OCI-LY3 (cell line): Measurements from ENCODE around the gene LMO1.
A peak's percentile ranks its signal among the peaks of the same experiment; 100 is the strongest.

Experiments
- H2AFZ ChIP-seq: fragments of 200-600, 300-600 bp; shearing (Covaris generic); 2 replicates; pipeline ENCODE4 v1.6.0; 2014; ENCODE audit warnings: antibody characterized with exemption, low read depth, low read length
- H3K27ac ChIP-seq: fragments of 200-600, 300-600 bp; sonication (generic); 2 replicates; pipeline ENCODE4 v1.5.1; 2014; ENCODE audit warnings: mild to moderate bottlenecking, low read length, moderate library complexity, mixed read lengths
- H3K27me3 ChIP-seq: fragments of 200-600, 300-600 bp; sonication (generic); 2 replicates; pipeline ENCODE4 v1.6.1; 2014; ENCODE audit warnings: low read depth, low read length, mixed read lengths
- H3K36me3 ChIP-seq: fragments of 200-600, 300-600 bp; sonication (generic); replicated peaks from 2 replicates; pipeline ENCODE3; 2014; ENCODE audit warnings: low read depth, low read length, mixed read lengths
- H3K4me1 ChIP-seq: fragments of 300-600, 200-600 bp; sonication (generic); 2 replicates; pipeline ENCODE4 v1.6.1; 2014; ENCODE audit warnings: low read length, mixed read lengths
- H3K4me2 ChIP-seq: fragments of 200-600, 300-600 bp; sonication (generic); 2 replicates; pipeline ENCODE4 v1.6.1; 2014; ENCODE audit warnings: low read length, mixed read lengths
- H3K4me3 ChIP-seq: fragments of 300-600, 200-600 bp; sonication (generic); 2 replicates; pipeline ENCODE4 v1.5.1; 2014; ENCODE audit warnings: antibody characterized with exemption, mild to moderate bottlenecking, low read length, moderate library complexity
- H3K79me2 ChIP-seq: fragments of 300-600, 200-600 bp; shearing (Covaris generic); 2 replicates; pipeline ENCODE4 v1.6.1; 2014; ENCODE audit warnings: mild to moderate bottlenecking, low read length, mixed read lengths
- H3K9ac ChIP-seq: fragments of 300-600, 200-600 bp; shearing (Covaris generic); 2 replicates; pipeline ENCODE4 v1.6.0; 2014; ENCODE audit warnings: mild to moderate bottlenecking, low read length, moderate library complexity
- H3K9me3 ChIP-seq: fragments of 200-600, 300-600 bp; shearing (Covaris generic); 2 replicates; pipeline ENCODE4 v1.6.1; 2014; ENCODE audit warnings: low read length, mixed read lengths; ENCODE audit not compliant: insufficient read depth
- H4K20me1 ChIP-seq: fragments of 200-600, 300-600 bp; sonication (generic); 2 replicates; pipeline ENCODE4 v1.6.1; 2016; ENCODE audit warnings: low read length, mixed read lengths; ENCODE audit not compliant: insufficient read depth
- EZH2phosphoT487 ChIP-seq: fragments of 200-600 bp; shearing (Covaris generic); IDR thresholded peaks from 2 replicates; pipeline ENCODE4 v1.6.1; 2018; ENCODE audit warnings: antibody characterized with exemption, mixed run types, low read depth
- TF ChIP-seq, protein P1 (sequence below): fragments of 200-600, 300-600 bp; sonication (generic); IDR thresholded peaks from 2 replicates; pipeline ENCODE4 v1.5.1; 2014; ENCODE audit warnings: antibody characterized with exemption, low read length, low read depth

LMO1 gene

DNA sequence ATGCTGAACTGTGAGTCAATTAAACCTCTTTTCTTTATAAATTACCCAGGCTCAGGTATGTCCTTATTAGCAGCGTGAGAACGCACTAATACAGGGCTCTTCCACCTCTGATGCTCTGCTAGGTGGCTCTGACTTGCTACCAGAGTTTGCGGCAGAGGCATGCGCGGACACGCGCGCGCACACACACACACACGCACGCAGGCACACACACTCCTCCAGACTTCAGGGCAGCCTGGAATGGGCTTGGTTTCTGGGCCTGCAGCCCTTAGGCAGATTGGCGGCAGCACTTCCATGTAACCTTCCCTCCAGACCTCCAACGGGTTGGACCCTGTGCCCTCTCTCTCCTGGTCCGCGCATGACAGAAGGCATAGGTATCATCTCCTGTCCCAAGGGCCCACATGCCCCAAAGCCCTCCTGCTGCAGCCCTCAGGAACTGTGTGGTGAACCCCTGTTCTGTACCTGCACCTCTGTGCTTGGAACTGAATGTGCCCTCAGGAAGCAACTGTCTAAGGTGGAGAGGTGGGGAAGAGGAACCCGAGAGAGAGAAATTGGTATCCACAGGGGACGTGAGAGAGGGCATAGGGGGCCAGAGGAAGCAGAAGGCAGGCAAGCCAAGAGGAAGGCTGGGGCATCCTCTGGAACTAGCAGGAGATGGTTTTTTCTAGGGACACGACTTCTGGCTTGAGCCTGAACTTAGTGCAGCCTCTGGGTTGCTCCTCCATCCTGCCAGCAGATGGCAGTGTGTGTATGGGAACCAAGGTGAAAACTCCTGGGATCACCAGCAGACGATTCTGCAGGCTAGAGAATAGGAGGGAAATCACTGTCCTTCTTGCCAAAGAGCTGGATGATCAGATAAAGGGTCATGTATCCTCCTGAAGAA, 71.4 kb downstream of the LMO1 start:
- no peak overlapping the region for H3K27ac ChIP-seq
- no peaks in the 10 kb centered on the region for H3K79me2 ChIP-seq
- no peak overlapping the region for H3K9ac ChIP-seq
- no peaks in the 10 kb centered on the region for H3K36me3 ChIP-seq
- peaks cover 24% of the 10 kb centered on the region for H3K4me1 ChIP-seq
- H3K4me2 ChIP-seq: no peak overlapping the region; the same call in 1 of the 2 replicates
- no peaks in the 10 kb centered on the region for H3K9me3 ChIP-seq
- H3K4me3 ChIP-seq: no peak overlapping the region
- peak overlapping the region; percentile 51; the same call in 1 of the 2 replicates for H2AFZ ChIP-seq
- TF ChIP-seq, protein P1, sequence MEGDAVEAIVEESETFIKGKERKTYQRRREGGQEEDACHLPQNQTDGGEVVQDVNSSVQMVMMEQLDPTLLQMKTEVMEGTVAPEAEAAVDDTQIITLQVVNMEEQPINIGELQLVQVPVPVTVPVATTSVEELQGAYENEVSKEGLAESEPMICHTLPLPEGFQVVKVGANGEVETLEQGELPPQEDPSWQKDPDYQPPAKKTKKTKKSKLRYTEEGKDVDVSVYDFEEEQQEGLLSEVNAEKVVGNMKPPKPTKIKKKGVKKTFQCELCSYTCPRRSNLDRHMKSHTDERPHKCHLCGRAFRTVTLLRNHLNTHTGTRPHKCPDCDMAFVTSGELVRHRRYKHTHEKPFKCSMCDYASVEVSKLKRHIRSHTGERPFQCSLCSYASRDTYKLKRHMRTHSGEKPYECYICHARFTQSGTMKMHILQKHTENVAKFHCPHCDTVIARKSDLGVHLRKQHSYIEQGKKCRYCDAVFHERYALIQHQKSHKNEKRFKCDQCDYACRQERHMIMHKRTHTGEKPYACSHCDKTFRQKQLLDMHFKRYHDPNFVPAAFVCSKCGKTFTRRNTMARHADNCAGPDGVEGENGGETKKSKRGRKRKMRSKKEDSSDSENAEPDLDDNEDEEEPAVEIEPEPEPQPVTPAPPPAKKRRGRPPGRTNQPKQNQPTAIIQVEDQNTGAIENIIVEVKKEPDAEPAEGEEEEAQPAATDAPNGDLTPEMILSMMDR: peak; percentile 91
- no peak for TF ChIP-seq EZH2phosphoT487
- no peaks in the 10 kb centered on the region for H3K27me3 ChIP-seq
- no peaks in the 10 kb centered on the region for H4K20me1 ChIP-seq

DNA sequence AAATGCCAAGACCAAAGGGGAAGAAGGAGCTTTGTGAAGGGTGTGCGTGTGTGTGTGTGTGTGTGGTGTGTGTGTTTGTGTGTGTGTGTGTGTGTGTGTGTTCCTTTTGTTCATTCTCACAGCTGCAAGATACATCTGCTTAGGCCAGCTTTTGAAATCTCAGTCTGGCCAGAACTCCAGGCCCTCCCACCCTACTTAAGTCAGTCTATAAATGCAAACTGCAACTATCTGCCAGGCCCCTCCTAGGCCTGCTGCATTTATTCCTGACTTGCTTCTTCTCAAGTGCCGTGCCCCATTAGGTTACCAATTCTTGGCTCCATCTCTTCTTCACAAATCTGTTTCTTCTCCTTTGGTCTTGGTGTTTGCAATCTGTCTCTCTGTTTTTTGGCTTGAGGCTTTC, 73.2 kb downstream of the LMO1 start:
- no peak overlapping the region for H3K9ac ChIP-seq
- H3K79me2 ChIP-seq: no peaks in the 10 kb centered on the region
- no peaks in the 10 kb centered on the region for H3K36me3 ChIP-seq
- no peak overlapping the region for H2AFZ ChIP-seq
- H3K9me3 ChIP-seq: no peaks in the 10 kb centered on the region
- no peak overlapping the region for H3K4me2 ChIP-seq
- peaks cover 8% of the 10 kb centered on the region; the same call in 1 of the 2 replicates for H3K27me3 ChIP-seq
- TF ChIP-seq, protein P1: no peak
- no peak for TF ChIP-seq EZH2phosphoT487
- H4K20me1 ChIP-seq: no peaks in the 10 kb centered on the region
- peaks cover 16% of the 10 kb centered on the region for H3K4me1 ChIP-seq
- H3K27ac ChIP-seq: no peak overlapping the region
- H3K4me3 ChIP-seq: no peak overlapping the region

DNA sequence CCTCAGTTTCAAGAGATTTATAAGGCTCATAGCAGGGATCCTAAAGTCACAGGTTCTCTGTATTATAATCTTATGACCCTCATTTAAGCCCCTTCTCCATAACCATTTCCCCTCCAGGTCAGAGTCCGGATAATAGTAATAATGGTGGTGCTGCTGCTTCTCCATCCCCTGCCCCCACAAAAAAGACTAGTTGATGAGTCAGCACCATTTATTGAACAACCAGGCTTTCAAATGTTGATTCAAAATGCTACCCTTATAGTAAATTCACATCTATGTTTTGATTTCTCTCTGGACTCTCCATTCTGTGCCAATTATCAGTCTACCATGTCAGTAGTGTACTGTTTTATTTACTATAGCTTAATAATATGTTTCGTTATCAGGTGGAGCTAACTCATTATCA, 77.2 kb downstream of the LMO1 start:
- Histone ChIP-seq H3K4me3 (no peak overlapping the region), H3K4me1 (no peaks in the 10 kb centered on the region), H3K9me3 (no peaks in the 10 kb centered on the region), H3K4me2 (no peak overlapping the region), H3K79me2 (no peaks in the 10 kb centered on the region), H3K27me3 (peaks cover 19% of the 10 kb centered on the region; the same call in 1 of the 2 replicates), H3K36me3 (no peaks in the 10 kb centered on the region), H4K20me1 (no peaks in the 10 kb centered on the region), H3K27ac (no peak overlapping the region), H2AFZ (no peak overlapping the region), H3K9ac (no peak overlapping the region)
- TF ChIP-seq, protein P1: no peak
- no peak for TF ChIP-seq EZH2phosphoT487

DNA sequence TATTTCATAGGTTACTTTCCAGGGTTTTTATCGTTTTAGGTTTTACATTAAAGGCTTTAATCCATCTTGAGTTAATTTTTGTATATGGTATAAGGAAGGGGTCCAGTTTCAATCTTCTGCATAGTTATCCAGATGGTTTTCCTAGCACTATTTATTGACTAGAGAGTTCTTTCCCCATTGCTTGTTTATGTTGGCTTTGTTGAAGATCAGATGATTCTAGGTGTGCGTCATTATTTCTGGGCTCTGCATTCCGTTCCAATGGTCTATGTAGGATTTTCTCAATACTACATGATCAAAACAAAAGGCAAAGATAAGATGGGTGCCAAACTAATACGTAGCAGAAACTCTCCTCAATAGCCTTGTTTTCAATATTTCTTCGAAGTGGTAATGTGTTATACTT, 80.6 kb downstream of the LMO1 start:
- Histone ChIP-seq H3K9me3 (no peaks in the 10 kb centered on the region), H3K27ac (no peak overlapping the region), H3K4me2 (no peak overlapping the region), H3K9ac (no peak overlapping the region), H3K4me1 (no peaks in the 10 kb centered on the region), H3K4me3 (no peak overlapping the region), H2AFZ (no peak overlapping the region), H4K20me1 (no peaks in the 10 kb centered on the region), H3K79me2 (no peaks in the 10 kb centered on the region), H3K36me3 (no peaks in the 10 kb centered on the region), H3K27me3 (peaks cover 25% of the 10 kb centered on the region; the same call in 1 of the 2 replicates)
- no peak for TF ChIP-seq EZH2phosphoT487
- TF ChIP-seq, protein P1: no peak
